ENCODE results near the gene JAK2.

JAK2 gene

DNA sequence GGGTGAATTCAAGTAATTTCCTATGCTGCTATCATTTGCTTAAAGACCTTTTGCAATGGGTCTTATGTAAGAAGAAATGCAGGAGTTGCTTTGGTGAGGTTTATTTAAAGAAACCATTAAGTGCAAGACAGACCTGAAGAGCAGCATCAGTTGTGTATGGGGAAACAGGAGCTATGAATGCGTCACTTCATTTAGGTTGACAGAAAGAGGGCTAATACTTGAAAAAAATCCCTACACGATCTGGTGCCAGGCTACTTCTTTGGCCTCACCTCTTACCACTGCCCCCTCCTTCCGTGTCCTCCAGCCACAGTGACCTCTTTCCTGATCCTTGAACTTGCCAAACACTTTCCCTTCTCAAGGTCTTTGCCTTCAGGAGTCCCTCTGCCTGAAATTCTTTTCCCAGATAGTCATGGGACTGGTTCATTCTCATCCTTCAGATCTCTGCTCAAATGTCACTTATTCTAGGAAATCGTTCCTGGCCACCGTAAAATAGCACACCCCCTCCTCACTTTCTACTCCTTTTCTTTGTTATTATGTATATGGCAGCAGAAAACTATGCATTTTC lies 1.4 kb upstream of the JAK2 start:
- H3K4me1 ChIP-seq (ENCODE audit: insufficient read depth, low read length, severe bottlenecking) = peaks cover 36% of the 10 kb centered on the region
- H4K20me1 ChIP-seq (ENCODE audit: insufficient read depth, low read length) = no peaks in the 10 kb centered on the region
- H3K27me3 ChIP-seq (ENCODE audit: insufficient read depth, low read length) = no peaks in the 10 kb centered on the region
- no peak overlapping the region for H2AFZ ChIP-seq (ENCODE audit: low read length)
- no peaks in the 10 kb centered on the region for H3F3A ChIP-seq (ENCODE audit: insufficient read depth, low read length)
- H3K79me2 ChIP-seq (ENCODE audit: insufficient read depth, low read length) = no peaks in the 10 kb centered on the region
- peak overlapping the region; percentile 69; the same call in 1 of the 2 replicates for H3K9ac ChIP-seq (ENCODE audit: low read length)
- peak overlapping the region; percentile 70 for H3K4me3 ChIP-seq (ENCODE audit: low read depth, low read length, poor library complexity, severe bottlenecking)
- no peaks in the 10 kb centered on the region for H3K9me2 ChIP-seq (ENCODE audit: low read depth, low read length)
- no peak overlapping the region for H3K27ac ChIP-seq (ENCODE audit: low read depth, low read length, poor library complexity, severe bottlenecking)
- H3K4me2 ChIP-seq (ENCODE audit: low read length) = peak overlapping the region; percentile 92
- H3K9me3 ChIP-seq (ENCODE audit: low read length) = no peaks in the 10 kb centered on the region
- TF ChIP-seq, protein P1, sequence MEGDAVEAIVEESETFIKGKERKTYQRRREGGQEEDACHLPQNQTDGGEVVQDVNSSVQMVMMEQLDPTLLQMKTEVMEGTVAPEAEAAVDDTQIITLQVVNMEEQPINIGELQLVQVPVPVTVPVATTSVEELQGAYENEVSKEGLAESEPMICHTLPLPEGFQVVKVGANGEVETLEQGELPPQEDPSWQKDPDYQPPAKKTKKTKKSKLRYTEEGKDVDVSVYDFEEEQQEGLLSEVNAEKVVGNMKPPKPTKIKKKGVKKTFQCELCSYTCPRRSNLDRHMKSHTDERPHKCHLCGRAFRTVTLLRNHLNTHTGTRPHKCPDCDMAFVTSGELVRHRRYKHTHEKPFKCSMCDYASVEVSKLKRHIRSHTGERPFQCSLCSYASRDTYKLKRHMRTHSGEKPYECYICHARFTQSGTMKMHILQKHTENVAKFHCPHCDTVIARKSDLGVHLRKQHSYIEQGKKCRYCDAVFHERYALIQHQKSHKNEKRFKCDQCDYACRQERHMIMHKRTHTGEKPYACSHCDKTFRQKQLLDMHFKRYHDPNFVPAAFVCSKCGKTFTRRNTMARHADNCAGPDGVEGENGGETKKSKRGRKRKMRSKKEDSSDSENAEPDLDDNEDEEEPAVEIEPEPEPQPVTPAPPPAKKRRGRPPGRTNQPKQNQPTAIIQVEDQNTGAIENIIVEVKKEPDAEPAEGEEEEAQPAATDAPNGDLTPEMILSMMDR (IDR thresholded peaks at IDR 0.05; ENCODE audit: low read length) = no peak
- TF ChIP-seq EZH2 (IDR thresholded peaks at IDR 0.05; ENCODE audit: borderline replicate concordance, low read length) = no peak
- no peaks in the 10 kb centered on the region for H3K36me3 ChIP-seq (ENCODE audit: insufficient read depth, low read length)

DNA sequence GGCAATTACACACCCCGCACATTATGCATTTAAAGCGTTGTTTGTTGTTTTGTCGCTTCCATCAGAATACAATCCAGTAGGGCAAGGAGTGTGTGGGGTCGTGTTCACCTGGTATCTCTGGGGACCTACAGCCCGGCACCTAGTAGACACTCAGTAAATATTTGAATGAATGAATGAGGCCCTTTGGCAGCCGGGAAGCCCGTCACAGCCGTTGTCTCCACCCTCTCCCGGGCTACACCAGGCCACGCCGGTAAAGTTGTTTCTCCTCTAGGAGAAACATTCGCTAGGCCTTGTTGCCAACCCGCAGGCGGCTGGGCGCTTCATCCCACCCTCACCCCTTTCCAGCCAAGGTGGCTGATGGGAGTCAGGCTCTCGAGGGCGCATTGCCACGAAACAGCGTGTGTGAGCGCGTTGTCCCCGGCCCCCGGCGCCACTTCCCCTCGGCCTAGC lies 876 bp upstream of the JAK2 start:
- H4K20me1 ChIP-seq (ENCODE audit: insufficient read depth, low read length) = no peaks in the 10 kb centered on the region
- H3K27me3 ChIP-seq (ENCODE audit: insufficient read depth, low read length) = no peaks in the 10 kb centered on the region
- H3K9me2 ChIP-seq (ENCODE audit: low read depth, low read length) = no peaks in the 10 kb centered on the region
- TF ChIP-seq EZH2 (IDR thresholded peaks at IDR 0.05; ENCODE audit: borderline replicate concordance, low read length) = no peak
- TF ChIP-seq, protein P1 (IDR thresholded peaks at IDR 0.05; ENCODE audit: low read length) = no peak
- H3K27ac ChIP-seq (ENCODE audit: low read depth, low read length, poor library complexity, severe bottlenecking) = no peak overlapping the region
- H3K36me3 ChIP-seq (ENCODE audit: insufficient read depth, low read length) = no peaks in the 10 kb centered on the region
- no peaks in the 10 kb centered on the region for H3K79me2 ChIP-seq (ENCODE audit: insufficient read depth, low read length)
- no peaks in the 10 kb centered on the region for H3K9me3 ChIP-seq (ENCODE audit: low read length)
- H2AFZ ChIP-seq (ENCODE audit: low read length) = peak overlapping the region; percentile 51; the same call in 1 of the 2 replicates
- H3K4me3 ChIP-seq (ENCODE audit: low read depth, low read length, poor library complexity, severe bottlenecking) = peak overlapping the region; percentile 70
- H3K4me2 ChIP-seq (ENCODE audit: low read length) = peak overlapping the region; percentile 92
- peaks cover 38% of the 10 kb centered on the region for H3K4me1 ChIP-seq (ENCODE audit: insufficient read depth, low read length, severe bottlenecking)
- H3K9ac ChIP-seq (ENCODE audit: low read length) = peak overlapping the region; percentile 69
- no peaks in the 10 kb centered on the region for H3F3A ChIP-seq (ENCODE audit: insufficient read depth, low read length)

GRCh38 chr9:4985386-4986266 lies 554 bp downstream of the JAK2 start:
- Histone ChIP-seq H3F3A (ENCODE audit: insufficient read depth, low read length) (no peaks in the 10 kb centered on the region), H4K20me1 (ENCODE audit: insufficient read depth, low read length) (no peaks in the 10 kb centered on the region), H3K9ac (ENCODE audit: low read length) (peak overlapping the region; percentile 69), H3K36me3 (ENCODE audit: insufficient read depth, low read length) (no peaks in the 10 kb centered on the region), H3K27me3 (ENCODE audit: insufficient read depth, low read length) (no peaks in the 10 kb centered on the region), H3K9me2 (ENCODE audit: low read depth, low read length) (no peaks in the 10 kb centered on the region), H3K79me2 (ENCODE audit: insufficient read depth, low read length) (no peaks in the 10 kb centered on the region), H3K4me2 (ENCODE audit: low read length) (peak overlapping the region; percentile 92), H3K4me3 (ENCODE audit: low read depth, low read length, poor library complexity, severe bottlenecking) (peak overlapping the region; percentile 70), H3K27ac (ENCODE audit: low read depth, low read length, poor library complexity, severe bottlenecking) (peak overlapping the region; percentile 36), H3K9me3 (ENCODE audit: low read length) (no peaks in the 10 kb centered on the region), H3K4me1 (ENCODE audit: insufficient read depth, low read length, severe bottlenecking) (peaks cover 38% of the 10 kb centered on the region), H2AFZ (ENCODE audit: low read length) (peak overlapping the region; percentile 54)
- TF ChIP-seq, protein P1 (IDR thresholded peaks at IDR 0.05; ENCODE audit: low read length) = no peak; the same call in 1 of the 2 replicates
- no peak for TF ChIP-seq EZH2 (IDR thresholded peaks at IDR 0.05; ENCODE audit: borderline replicate concordance, low read length)

All from OCI-LY1 (cell line).